SK-N-SH (cell line): ENCODE results near the gene ACTN2. TPM values are rescaled to one million over a fixed set of nuclear protein-coding genes. Genes with fewer than 3 reads are reported as not detected.

ENCODE experiments used
- CTCF ChIA-PET: fragments of 300-600, 350-600 bp; formaldehyde crosslinking; extraction: SDS; loops from one replicate; lab custom pipeline; 2021; lab: Yijun Ruan, JAX
- POLR2A ChIA-PET: fragments of 350-600 bp; sonication (Branson Sonifier 250); formaldehyde crosslinking; extraction: SDS; loops from one replicate; lab custom pipeline; 2020; ENCODE audit warnings: antibody characterized with exemption, inconsistent platforms; lab: Yijun Ruan, JAX
- DNase-seq: peaks from one replicate; pipeline ENCODE4 v3.0.0; 2012
- H2AFZ ChIP-seq: fragments of 200-600 bp; sonication (generic); 2 replicates; pipeline ENCODE4 v1.8.1; 2016; ENCODE audit warnings: antibody characterized with exemption, mild to moderate bottlenecking, low read depth
- H3F3A ChIP-seq: fragments of 200-600 bp; sonication (generic); replicated peaks from 2 replicates; pipeline ENCODE3; 2016; ENCODE audit warnings: antibody characterized with exemption, mild to moderate bottlenecking; ENCODE audit not compliant: insufficient read depth
- H3K27ac ChIP-seq, 2 experiments: fragments of 200-500 bp in 1 of 2; fragments of 200-600 bp in 1 of 2; sonication (Bioruptor generic) in 1 of 2; sonication (generic), shearing (Covaris generic) in 1 of 2; 2 replicates each; pipeline versions ENCODE4 v1.5.1 to v1.6.1; 2014 to 2016; ENCODE audit warnings: low read depth in 2 of 2, inconsistent platforms in 1 of 2, low read length in 1 of 2, mild to moderate bottlenecking in 1 of 2, mixed read lengths in 1 of 2
- H3K27me3 ChIP-seq: fragments of 200-600 bp; sonication (generic), shearing (Covaris generic); 2 replicates; pipeline ENCODE4 v1.6.1; 2016; ENCODE audit warnings: mixed run types; ENCODE audit not compliant: insufficient read depth
- H3K36me3 ChIP-seq, 2 experiments: fragments of 200-500 bp in 1 of 2; fragments of 200-600 bp in 1 of 2; sonication (Bioruptor generic) in 1 of 2; sonication (generic) in 1 of 2; replicated peaks in 1 of 2; 2 replicates each; pipeline versions ENCODE3 to v1.5.1; 2014 to 2016; ENCODE audit warnings: low read length in 1 of 2, mild to moderate bottlenecking in 1 of 2; ENCODE audit not compliant: insufficient read depth in 2 of 2, control insufficient read depth in 1 of 2
- H3K4me1 ChIP-seq, 2 experiments: fragments of 200-500 bp in 1 of 2; fragments of 200-600 bp in 1 of 2; sonication (Bioruptor generic) in 1 of 2; sonication (generic), shearing (Covaris generic) in 1 of 2; 2 replicates each; pipeline versions ENCODE4 v1.5.1 to v1.6.1; 2014 to 2016; ENCODE audit warnings: low read depth in 1 of 2, low read length in 1 of 2, mixed run types in 1 of 2; ENCODE audit not compliant: insufficient read depth in 2 of 2, control insufficient read depth in 1 of 2
- H3K4me2 ChIP-seq: fragments of 200-600 bp; sonication (generic), shearing (Covaris generic); 2 replicates; pipeline ENCODE4 v1.6.1; 2017; ENCODE audit warnings: mixed run types
- H3K4me3 ChIP-seq, 2 experiments: fragments of 200-500 bp in 1 of 2; fragments of 200-600 bp in 1 of 2; sonication (Bioruptor generic) in 1 of 2; sonication (generic), shearing (Covaris generic) in 1 of 2; 2 replicates each; pipeline versions ENCODE4 v1.5.1 to v1.8.1; 2014 to 2016; ENCODE audit warnings: low read depth in 2 of 2, inconsistent platforms in 1 of 2, low read length in 1 of 2, mild to moderate bottlenecking in 1 of 2, mixed read lengths in 1 of 2, moderate library complexity in 1 of 2
- H3K79me2 ChIP-seq: fragments of 200-600 bp; sonication (generic); 2 replicates; pipeline ENCODE4 v1.8.1; 2017; ENCODE audit warnings: mild to moderate bottlenecking; ENCODE audit not compliant: insufficient read depth
- H3K9ac ChIP-seq: fragments of 200-600 bp; sonication (generic); 2 replicates; pipeline ENCODE4 v1.6.1; 2017; ENCODE audit warnings: mixed run types
- H3K9me2 ChIP-seq: fragments of 200-600 bp; sonication (generic); 2 replicates; pipeline ENCODE4 v1.6.1; 2017; ENCODE audit warnings: mixed run types
- H3K9me3 ChIP-seq: fragments of 200-600 bp; sonication (generic); 2 replicates; pipeline ENCODE4 v1.6.1; 2017; ENCODE audit warnings: mixed run types, mild to moderate bottlenecking, moderate library complexity
- H4K20me1 ChIP-seq: fragments of 200-600 bp; sonication (generic); 2 replicates; pipeline ENCODE4 v1.6.1; 2017; ENCODE audit warnings: mild to moderate bottlenecking, mixed run types; ENCODE audit not compliant: insufficient read depth
- CTCF ChIP-seq: fragments of 200-600 bp; sonication (generic); IDR thresholded peaks from 2 replicates; pipeline ENCODE4 v1.6.1; 2017; ENCODE audit warnings: antibody characterized with exemption, mild to moderate bottlenecking, moderate library complexity
- FOSL2 ChIP-seq: IDR thresholded peaks from 2 replicates; pipeline ENCODE4 v1.4.0; 2012; ENCODE audit warnings: low read depth, mild to moderate bottlenecking, moderate library complexity, borderline replicate concordance
- FOXJ3 ChIP-seq: sonication (generic); formaldehyde crosslinking; IDR thresholded peaks from 2 replicates; pipeline ENCODE4 v1.5.1; 2020; ENCODE audit warnings: mild to moderate bottlenecking, missing genetic modification reagents
- IRF3 ChIP-seq: fragments of 150-350 bp; IDR thresholded peaks from 2 replicates; pipeline ENCODE4 v1.6.1; 2016; ENCODE audit warnings: mild to moderate bottlenecking, low read depth, low read length
- MXI1 ChIP-seq: IDR thresholded peaks from 2 replicates; pipeline ENCODE4 v1.6.1; 2012; ENCODE audit warnings: mild to moderate bottlenecking, low read depth, low read length, improper control_type of control experiment
- RAD21 ChIP-seq: IDR thresholded peaks from 2 replicates; pipeline ENCODE4 v1.6.1; 2012; ENCODE audit warnings: mild to moderate bottlenecking, low read length
- RCOR1 ChIP-seq: fragments of 150-350 bp; IDR thresholded peaks from 2 replicates; pipeline ENCODE4 v1.6.1; 2017; ENCODE audit warnings: antibody characterized with exemption, low read length
- REST ChIP-seq: IDR thresholded peaks from 2 replicates; pipeline ENCODE4 v1.6.1; 2012; ENCODE audit warnings: mild to moderate bottlenecking, low read depth, low read length, moderate library complexity
- SMC3 ChIP-seq: IDR thresholded peaks from 2 replicates; pipeline ENCODE4 v1.6.1; 2012; ENCODE audit warnings: low read depth, low read length, improper control_type of control experiment
- TAF1 ChIP-seq: IDR thresholded peaks from 2 replicates; pipeline ENCODE4 v1.6.1; 2012; ENCODE audit warnings: low read depth, mild to moderate bottlenecking, low read length, moderate library complexity, borderline replicate concordance
- WGBS: methylation state at CpG from one replicate; pipeline ENCODE4 v1.1.6; 2017; ENCODE audit warnings: low lambda C conversion rate; 5-methylcytosine and 5-hydroxymethylcytosine counted together
- polyA plus RNA-seq, 3 experiments: library from polyadenylated mRNA; depleted of rRNA; stranded (reverse); fragments of >200 nt; gene quantifications; 2 replicates each; pipeline ENCODE4 v1.2.3, GENCODE V29; 2012

ACTN2 gene
- polyA plus RNA-seq, 1 of the 3 experiments (the other 2 are of a cell fraction): 0.15 TPM

- TF ChIP-seq REST: no peak
- TF ChIP-seq SMC3: no peak
- TF ChIP-seq RCOR1: no peak
- TF ChIP-seq FOSL2: no peak
Observed at GRCh38 chr1:236773919-236774318, 87.6 kb downstream of the ACTN2 start (continued).

GRCh38 chr1:236774926-236775325, 88.6 kb downstream of the ACTN2 start:
- no peaks in the 10 kb centered on the region for H3K36me3 ChIP-seq
- H3K79me2 ChIP-seq: no peaks in the 10 kb centered on the region
- H3K9ac ChIP-seq: no peak overlapping the region
- H4K20me1 ChIP-seq: no peaks in the 10 kb centered on the region
- no peak overlapping the region for H3K4me3 ChIP-seq
- H3K27ac ChIP-seq: no peak overlapping the region
- H3K9me2 ChIP-seq: no peaks in the 10 kb centered on the region
- no peaks in the 10 kb centered on the region for H3F3A ChIP-seq
- peak; percentile 52 for TF ChIP-seq RAD21
- TF ChIP-seq MXI1: no peak
- no peak; the same call in 1 of the 2 replicates for TF ChIP-seq SMC3
- TF ChIP-seq CTCF: peak; percentile 43
- no peak for TF ChIP-seq FOXJ3 (CRISPR knock-in tag)
- TF ChIP-seq FOSL2: no peak
- TF ChIP-seq TAF1: no peak
- no peak for TF ChIP-seq REST
- no peak for TF ChIP-seq IRF3
- TF ChIP-seq, all 33 proteins: peak for 2
- Histone ChIP-seq H2AFZ (no peak overlapping the region), H3K27me3 (no peaks in the 10 kb centered on the region), H3K4me2 (no peak overlapping the region), H3K9me3 (no peaks in the 10 kb centered on the region), H3K4me1 (no peaks in the 10 kb centered on the region)
- POLR2A ChIA-PET: no interaction called here
- WGBS: 63% methylated on average over 3 of the region's 3 CpGs
- CTCF ChIA-PET: no interaction called here
- peak; percentile 27 for DNase-seq
